Measurements from ENCODE around the gene CCDC138. TPM values are rescaled to one million over a fixed set of nuclear protein-coding genes. Genes with fewer than 3 reads are reported as not detected.

CCDC138 gene
- total RNA-seq, 1 experiment from 2014 or later: 25.8 TPM

DNA sequence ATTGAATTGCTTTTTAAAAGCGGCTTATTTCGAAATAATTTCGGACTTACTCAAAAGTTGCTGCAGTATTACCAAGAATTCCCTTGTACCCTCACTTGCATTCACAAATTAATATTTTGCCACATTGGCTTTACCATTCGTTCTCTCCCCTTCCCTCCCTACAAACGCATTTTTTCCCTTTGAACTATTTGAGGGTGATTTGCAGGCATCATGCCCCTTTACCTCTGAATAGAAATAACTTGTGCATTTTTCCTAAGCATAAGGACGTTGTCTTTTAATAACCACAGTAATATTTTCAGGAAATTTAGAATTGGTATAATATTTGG, 608 bp downstream of the CCDC138 start:
- Histone ChIP-seq H3K4me3 (ENCODE audit: low read depth, low read length, poor library complexity, severe bottlenecking) (peak overlapping the region; percentile 83), H3K9me3 (ENCODE audit: low read depth, low read length, poor library complexity, severe bottlenecking) (no peaks in the 10 kb centered on the region), H3K27ac (ENCODE audit: low read depth, low read length, poor library complexity, severe bottlenecking) (peak overlapping the region; percentile 92), H3K27me3 (replicated peaks; ENCODE audit: insufficient read depth, low read depth, low read length, poor library complexity) (no peaks in the 10 kb centered on the region), H3K4me1 (ENCODE audit: insufficient read depth, low read length, poor library complexity, severe bottlenecking) (no peaks in the 10 kb centered on the region), H3K36me3 (ENCODE audit: insufficient read depth, low read length, poor library complexity, severe bottlenecking) (peaks cover 49% of the 10 kb centered on the region)
- TF ChIP-seq EZH2 (IDR thresholded peaks at IDR 0.05; ENCODE audit: borderline replicate concordance, low read depth, low read length, poor library complexity, severe bottlenecking): no peak
- TF ChIP-seq, protein P1, sequence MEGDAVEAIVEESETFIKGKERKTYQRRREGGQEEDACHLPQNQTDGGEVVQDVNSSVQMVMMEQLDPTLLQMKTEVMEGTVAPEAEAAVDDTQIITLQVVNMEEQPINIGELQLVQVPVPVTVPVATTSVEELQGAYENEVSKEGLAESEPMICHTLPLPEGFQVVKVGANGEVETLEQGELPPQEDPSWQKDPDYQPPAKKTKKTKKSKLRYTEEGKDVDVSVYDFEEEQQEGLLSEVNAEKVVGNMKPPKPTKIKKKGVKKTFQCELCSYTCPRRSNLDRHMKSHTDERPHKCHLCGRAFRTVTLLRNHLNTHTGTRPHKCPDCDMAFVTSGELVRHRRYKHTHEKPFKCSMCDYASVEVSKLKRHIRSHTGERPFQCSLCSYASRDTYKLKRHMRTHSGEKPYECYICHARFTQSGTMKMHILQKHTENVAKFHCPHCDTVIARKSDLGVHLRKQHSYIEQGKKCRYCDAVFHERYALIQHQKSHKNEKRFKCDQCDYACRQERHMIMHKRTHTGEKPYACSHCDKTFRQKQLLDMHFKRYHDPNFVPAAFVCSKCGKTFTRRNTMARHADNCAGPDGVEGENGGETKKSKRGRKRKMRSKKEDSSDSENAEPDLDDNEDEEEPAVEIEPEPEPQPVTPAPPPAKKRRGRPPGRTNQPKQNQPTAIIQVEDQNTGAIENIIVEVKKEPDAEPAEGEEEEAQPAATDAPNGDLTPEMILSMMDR (conservative IDR thresholded peaks at IDR 0.05; ENCODE audit: low read depth, low read length): no peak
- BruUV-seq (replicated peaks): TSS peak; percentile 53
- intact Hi-C loops (cut with micrococcal nuclease; ENCODE audit: unreplicated experiment): no loop called here
- ChIA-PET POLR2A (ENCODE audit: low non-redundant PET) (no interaction called here), CTCF (no interaction called here)
- peak; percentile 5 for DNase-seq (ENCODE audit: low spot score)

- Histone ChIP-seq H3K4me3 (ENCODE audit: low read depth, low read length, poor library complexity, severe bottlenecking) (no peak overlapping the region), H3K27ac (ENCODE audit: low read depth, low read length, poor library complexity, severe bottlenecking) (no peak overlapping the region), H3K4me1 (ENCODE audit: insufficient read depth, low read length, poor library complexity, severe bottlenecking) (peaks cover 14% of the 10 kb centered on the region), H3K9me3 (ENCODE audit: low read depth, low read length, poor library complexity, severe bottlenecking) (peaks cover 2% of the 10 kb centered on the region), H3K27me3 (replicated peaks; ENCODE audit: insufficient read depth, low read depth, low read length, poor library complexity) (no peaks in the 10 kb centered on the region), H3K36me3 (ENCODE audit: insufficient read depth, low read length, poor library complexity, severe bottlenecking) (peaks cover 36% of the 10 kb centered on the region)
- ChIA-PET POLR2A (ENCODE audit: low non-redundant PET) (no interaction called here), CTCF (no interaction called here)
- DNase-seq (ENCODE audit: low spot score): no peak
- no peak for TF ChIP-seq EZH2 (IDR thresholded peaks at IDR 0.05; ENCODE audit: borderline replicate concordance, low read depth, low read length, poor library complexity, severe bottlenecking)
- TF ChIP-seq, protein P1 (conservative IDR thresholded peaks at IDR 0.05; ENCODE audit: low read depth, low read length): no peak
- no TSS peak for BruUV-seq (replicated peaks)
- intact Hi-C loops (cut with micrococcal nuclease; ENCODE audit: unreplicated experiment): no loop called here
These were observed 16.6 kb downstream of the CCDC138 start for GRCh38 chr2:108803045-108803736.

DNA sequence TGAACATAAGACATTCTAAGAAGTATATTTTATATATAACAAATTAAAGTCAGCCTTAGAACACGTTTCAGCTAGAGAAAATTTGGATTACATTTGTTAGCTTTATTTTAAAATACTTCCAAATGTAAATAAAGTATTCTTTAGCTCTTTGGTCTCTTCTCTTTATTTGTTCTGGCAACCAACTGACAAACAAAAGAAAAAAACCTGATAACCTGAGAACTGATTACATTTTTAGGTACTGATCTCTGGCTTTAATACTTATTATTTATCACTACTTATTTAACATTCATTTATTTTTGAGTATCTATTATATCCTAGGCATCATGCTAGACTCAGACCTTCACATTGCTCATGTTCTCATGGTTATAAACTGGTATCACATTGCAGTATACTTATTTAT, 18.5 kb downstream of the CCDC138 start:
- no TSS peak for BruUV-seq (replicated peaks)
- POLR2A ChIA-PET (ENCODE audit: low non-redundant PET): no interaction called here
- Histone ChIP-seq H3K27ac (ENCODE audit: low read depth, low read length, poor library complexity, severe bottlenecking) (no peak overlapping the region), H3K4me3 (ENCODE audit: low read depth, low read length, poor library complexity, severe bottlenecking) (no peak overlapping the region), H3K27me3 (replicated peaks; ENCODE audit: insufficient read depth, low read depth, low read length, poor library complexity) (no peaks in the 10 kb centered on the region), H3K4me1 (ENCODE audit: insufficient read depth, low read length, poor library complexity, severe bottlenecking) (peaks cover 14% of the 10 kb centered on the region), H3K36me3 (ENCODE audit: insufficient read depth, low read length, poor library complexity, severe bottlenecking) (peaks cover 41% of the 10 kb centered on the region), H3K9me3 (ENCODE audit: low read depth, low read length, poor library complexity, severe bottlenecking) (peaks cover 20% of the 10 kb centered on the region)
- DNase-seq (ENCODE audit: low spot score): no peak
- CTCF ChIA-PET: no interaction called here
- intact Hi-C loops (cut with micrococcal nuclease; ENCODE audit: unreplicated experiment): no loop called here
- no peak for TF ChIP-seq EZH2 (IDR thresholded peaks at IDR 0.05; ENCODE audit: borderline replicate concordance, low read depth, low read length, poor library complexity, severe bottlenecking)
- TF ChIP-seq, protein P1 (conservative IDR thresholded peaks at IDR 0.05; ENCODE audit: low read depth, low read length): no peak
